Activated naive CD8-positive, alpha-beta T cell treated with anti-CD3 and anti-CD28 coated beads, Interleukin-2, amount 50 U/mL, for 16 hours (primary cell): ENCODE measurements around the gene NRXN2.
"Not testable (repeated sequence)": the region's sequence is repeated elsewhere in the genome, so short reads cannot be mapped to it uniquely, and the experiment has no call there.

Experiments used
- DNase-seq: peaks from one replicate; pipeline ENCODE4 v3.0.0-alpha.2; 2020; ENCODE audit warnings: low read depth, low spot score

The NRXN2 gene

GRCh38 chr11:64566042-64566914 lies 156.7 kb downstream of the NRXN2 start:
- DNase-seq = no peak

- no peak for DNase-seq
Observed at GRCh38 chr11:64564947-64565889, 157.8 kb downstream of the NRXN2 start.

GRCh38 chr11:64564419-64564818 lies 158.6 kb downstream of the NRXN2 start:
- DNase-seq = no peak

- DNase-seq = no peak
Observed at GRCh38 chr11:64563966-64564365, 159.0 kb downstream of the NRXN2 start.

GRCh38 chr11:64562723-64563351 lies 160.2 kb downstream of the NRXN2 start:
- DNase-seq = no peak

GRCh38 chr11:64561984-64562722 lies 160.8 kb downstream of the NRXN2 start:
- no peak for DNase-seq

GRCh38 chr11:64561429-64561828 lies 161.6 kb downstream of the NRXN2 start:
- not testable (repeated sequence) for DNase-seq

GRCh38 chr11:64560941-64561340 lies 162.1 kb downstream of the NRXN2 start:
- DNase-seq = no peak

GRCh38 chr11:64560139-64560771 lies 162.7 kb downstream of the NRXN2 start:
- no peak for DNase-seq

- DNase-seq = no peak
Observed at GRCh38 chr11:64559351-64560138, 163.5 kb downstream of the NRXN2 start.

- no peak for DNase-seq
Observed at GRCh38 chr11:64558869-64559268, 164.1 kb downstream of the NRXN2 start.

GRCh38 chr11:64558065-64558745 lies 164.8 kb downstream of the NRXN2 start:
- DNase-seq = no peak

- DNase-seq = no peak
Observed at GRCh38 chr11:64556721-64557250, 166.2 kb downstream of the NRXN2 start.
